SU-DHL-6 (cell line): ENCODE data around the gene NKAIN4.

ENCODE experiments used
- EZH2phosphoT487 ChIP-seq: fragments of 200-600 bp; sonication (generic), shearing (Covaris generic); conservative IDR thresholded peaks from 2 replicates; pipeline ENCODE4 v1.6.1; 2018; ENCODE audit warnings: mild to moderate bottlenecking, antibody characterized with exemption, low read length, moderate library complexity, mixed read lengths
- TF ChIP-seq, protein P1 (sequence below): fragments of 200-600 bp; sonication (generic); IDR thresholded peaks from one replicate; pipeline ENCODE4 v1.5.1; 2017; ENCODE audit warnings: antibody characterized with exemption, mild to moderate bottlenecking, low read length, moderate library complexity; ENCODE audit not compliant: insufficient read depth, poor library complexity, severe bottlenecking

- TF ChIP-seq, protein P1, sequence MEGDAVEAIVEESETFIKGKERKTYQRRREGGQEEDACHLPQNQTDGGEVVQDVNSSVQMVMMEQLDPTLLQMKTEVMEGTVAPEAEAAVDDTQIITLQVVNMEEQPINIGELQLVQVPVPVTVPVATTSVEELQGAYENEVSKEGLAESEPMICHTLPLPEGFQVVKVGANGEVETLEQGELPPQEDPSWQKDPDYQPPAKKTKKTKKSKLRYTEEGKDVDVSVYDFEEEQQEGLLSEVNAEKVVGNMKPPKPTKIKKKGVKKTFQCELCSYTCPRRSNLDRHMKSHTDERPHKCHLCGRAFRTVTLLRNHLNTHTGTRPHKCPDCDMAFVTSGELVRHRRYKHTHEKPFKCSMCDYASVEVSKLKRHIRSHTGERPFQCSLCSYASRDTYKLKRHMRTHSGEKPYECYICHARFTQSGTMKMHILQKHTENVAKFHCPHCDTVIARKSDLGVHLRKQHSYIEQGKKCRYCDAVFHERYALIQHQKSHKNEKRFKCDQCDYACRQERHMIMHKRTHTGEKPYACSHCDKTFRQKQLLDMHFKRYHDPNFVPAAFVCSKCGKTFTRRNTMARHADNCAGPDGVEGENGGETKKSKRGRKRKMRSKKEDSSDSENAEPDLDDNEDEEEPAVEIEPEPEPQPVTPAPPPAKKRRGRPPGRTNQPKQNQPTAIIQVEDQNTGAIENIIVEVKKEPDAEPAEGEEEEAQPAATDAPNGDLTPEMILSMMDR, result no peak
- no peak for TF ChIP-seq EZH2phosphoT487
Measured at GRCh38 chr20:63253438-63254231, 628 bp downstream of the NKAIN4 start.
